GF-D8 (cell line): ENCODE data around the gene GLS2.

Experiments used
- DNase-seq: peaks from one replicate; lab custom pipeline; 2025; lab: John Stamatoyannopoulos, UW

Gene GLS2

DNA sequence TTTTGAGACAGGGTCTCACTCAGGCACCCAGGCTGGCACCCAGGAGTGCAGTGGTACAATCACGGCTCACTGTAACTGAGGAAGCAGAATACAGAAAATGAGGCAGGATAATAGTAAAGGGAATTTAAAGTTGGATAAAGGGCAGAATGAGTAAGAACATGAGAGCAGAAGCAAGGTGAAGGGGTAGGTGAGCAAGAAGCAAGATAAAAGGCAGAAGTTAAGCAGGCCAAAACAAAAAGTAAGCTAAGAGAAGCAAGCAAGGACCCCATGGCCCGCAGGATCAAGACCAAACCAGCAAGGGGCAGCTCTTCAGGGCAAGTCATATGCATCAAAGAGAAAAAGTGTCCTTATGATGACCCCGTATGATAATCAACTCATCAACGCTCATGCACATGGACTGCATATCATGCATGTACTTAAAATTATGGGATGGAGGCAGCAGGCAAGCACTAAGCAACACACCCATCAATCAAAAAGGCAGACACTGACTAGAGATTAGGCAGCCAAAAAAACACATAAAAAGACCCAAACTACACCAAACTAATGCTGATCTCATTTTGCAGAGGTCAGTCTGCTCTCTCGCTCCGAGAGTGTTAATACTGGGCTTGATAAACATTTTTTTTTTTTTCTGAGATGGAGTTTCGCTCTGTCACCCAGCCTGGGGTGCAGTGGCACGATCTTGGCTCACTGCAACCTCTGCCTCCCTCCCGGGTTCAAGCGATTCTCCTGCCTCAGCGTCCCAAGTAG is 50.4 kb downstream of the GLS2 start:
- no peak for DNase-seq

DNA sequence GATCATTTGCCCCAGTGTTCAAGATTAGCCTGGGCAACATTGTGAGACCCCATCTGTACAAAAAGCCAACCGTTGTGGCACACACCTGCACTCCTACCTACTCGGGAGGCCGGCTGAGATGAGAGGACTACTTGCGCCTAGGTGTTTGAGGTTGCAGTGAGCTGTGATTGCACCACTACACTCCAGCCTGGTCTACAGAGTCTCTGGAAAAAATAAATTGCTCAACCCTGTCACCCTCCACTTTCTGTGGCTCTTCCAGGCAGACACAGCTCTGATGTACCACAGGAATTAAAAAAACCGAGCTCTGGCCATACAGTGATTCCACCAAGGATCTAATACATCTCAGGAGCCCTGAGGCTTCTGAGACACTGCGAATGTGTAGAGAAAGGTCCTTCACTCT is 53.1 kb downstream of the GLS2 start:
- DNase-seq = no peak

DNA sequence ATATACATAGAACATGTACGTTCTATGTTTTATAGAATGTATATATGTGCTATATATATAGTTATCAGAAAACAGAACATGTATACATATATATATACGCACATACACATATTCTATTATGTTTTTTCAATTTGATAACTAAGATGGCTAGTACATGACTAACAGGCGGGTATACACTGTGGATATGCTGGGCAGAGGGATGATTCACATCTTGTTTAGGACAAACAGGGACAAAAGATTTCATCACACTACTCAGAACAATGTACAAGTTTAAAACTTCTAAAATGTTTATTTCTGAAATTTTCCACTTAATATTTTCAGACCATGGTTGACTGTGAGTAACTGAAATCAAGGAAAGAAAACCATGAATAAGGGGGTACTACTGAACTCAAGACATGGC is 56.1 kb downstream of the GLS2 start:
- DNase-seq = no peak

DNA sequence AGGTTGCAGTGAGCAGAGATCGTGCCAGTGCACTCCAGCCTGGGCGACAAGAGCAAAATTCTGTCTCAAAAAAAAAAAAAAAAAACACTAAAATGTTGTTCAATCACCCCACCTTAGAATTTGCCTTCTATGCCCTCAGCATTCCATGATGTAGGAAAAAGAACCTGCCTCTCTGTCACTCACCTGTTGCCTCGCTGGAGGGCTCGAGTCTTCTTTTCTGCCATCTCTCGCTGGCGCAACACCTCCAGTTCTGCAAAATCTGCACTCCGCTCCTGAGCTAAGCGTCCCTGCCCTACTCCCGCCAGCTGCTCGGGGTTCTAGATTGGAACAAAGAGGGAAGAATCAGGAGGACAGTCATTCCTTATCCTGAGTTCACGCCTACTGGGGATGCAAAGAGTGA is 56.7 kb downstream of the GLS2 start:
- no peak for DNase-seq

DNA sequence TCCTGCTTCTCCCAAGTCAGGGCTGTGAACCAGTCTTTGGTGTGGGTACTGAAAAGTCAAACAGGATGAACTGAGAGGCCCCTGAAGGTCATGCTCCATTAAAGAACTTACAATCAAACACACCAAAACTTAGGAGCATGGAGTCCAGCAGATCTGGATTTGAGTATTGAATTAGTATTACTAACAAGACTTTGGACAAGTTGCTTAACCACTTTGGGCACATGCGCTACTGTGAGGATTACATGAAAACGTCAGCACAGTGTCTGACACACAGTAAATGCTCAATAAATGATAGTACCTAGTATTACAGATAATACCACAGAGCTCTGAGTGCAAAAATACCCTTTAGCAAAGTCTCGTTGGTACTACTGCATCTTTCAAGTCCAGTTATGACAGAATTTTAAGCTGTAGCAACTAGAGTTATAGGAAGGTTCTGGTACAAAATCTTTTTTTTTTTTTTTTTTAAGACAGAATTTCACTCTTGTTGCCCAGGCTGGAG is 62.0 kb downstream of the GLS2 start:
- no peak for DNase-seq

DNA sequence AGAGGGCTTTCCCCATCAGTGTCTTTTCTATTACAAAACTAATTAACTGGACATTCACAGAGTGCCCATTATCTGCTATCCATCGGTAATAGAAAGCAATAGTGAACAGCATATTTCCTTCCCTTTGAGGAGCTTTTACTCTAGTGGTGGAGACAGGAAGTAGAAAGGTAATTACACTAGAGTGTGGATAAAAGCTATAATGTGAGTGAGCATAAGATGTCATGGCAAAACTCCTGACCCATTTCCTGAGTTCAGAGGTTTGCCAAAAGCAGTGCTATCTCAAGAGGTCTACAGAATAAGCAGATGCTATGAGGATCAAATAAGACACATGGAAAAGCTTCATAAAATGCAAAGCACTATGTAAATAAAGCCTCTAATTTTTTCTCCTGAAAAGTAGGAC is 62.8 kb downstream of the GLS2 start:
- no peak for DNase-seq
